Thymus (tissue), 11 donors: Measurements from ENCODE around the gene ANKRD31. TPM values are rescaled to one million over a fixed set of nuclear protein-coding genes. Genes with fewer than 3 reads are reported as not detected.
"Not testable (repeated sequence)": the region's sequence is repeated elsewhere in the genome, so short reads cannot be mapped to it uniquely, and the experiment has no call there.

Experiments
- DNase-seq, 9 donors: peaks; one replicate each; pipeline ENCODE4 v3.0.0-alpha.2; 2013; ENCODE audit warnings: low spot score in 9 of 9, low read depth in 6 of 9, missing footprints in 1 of 9
- H3K27ac ChIP-seq, 2 donors: one replicate each; pipeline ENCODE4 v1.5.1; 2013; ENCODE audit warnings: control low read depth in 1 of 2, low read depth in 1 of 2, low read length in 1 of 2, mild to moderate bottlenecking in 1 of 2, moderate library complexity in 1 of 2
- H3K27me3 ChIP-seq, 2 donors: one replicate each; pipeline ENCODE4 v1.5.1; 2013; ENCODE audit warnings: low read length in 1 of 2; ENCODE audit not compliant: control insufficient read depth in 2 of 2, insufficient read depth in 1 of 2
- H3K36me3 ChIP-seq, 2 donors: one replicate each; pipeline ENCODE4 v1.5.1; 2013; ENCODE audit warnings: low read length in 1 of 2, mild to moderate bottlenecking in 1 of 2, moderate library complexity in 1 of 2; ENCODE audit not compliant: control insufficient read depth in 2 of 2, insufficient read depth in 2 of 2
- H3K4me1 ChIP-seq, 2 donors: one replicate each; pipeline ENCODE4 v1.5.1; 2013; ENCODE audit warnings: low read length in 2 of 2; ENCODE audit not compliant: control insufficient read depth in 2 of 2, insufficient read depth in 2 of 2
- H3K4me3 ChIP-seq, 2 donors: one replicate each; pipeline ENCODE4 v1.5.1; 2013; ENCODE audit warnings: low read length in 2 of 2, control low read depth in 1 of 2, mild to moderate bottlenecking in 1 of 2
- H3K9me3 ChIP-seq, 2 donors: one replicate each; pipeline ENCODE4 v1.5.1; 2013; ENCODE audit warnings: low read length in 1 of 2, mild to moderate bottlenecking in 1 of 2; ENCODE audit not compliant: control insufficient read depth in 2 of 2, insufficient read depth in 1 of 2
- whole genome bisulfite sequencing: extraction: QIAGEN DNeasy Blood & Tissue Kit; methylation state at CpG from one replicate; pipeline ENCODE4 v1.1.7; 2013; 5-methylcytosine and 5-hydroxymethylcytosine counted together
- polyA plus RNA-seq: library from polyadenylated mRNA; stranded (reverse); fragments of 200-250 nt; gene quantifications from one replicate; pipeline ENCODE4 v1.2.3, GENCODE V29; 2013
- total RNA-seq: library from RNA; stranded (reverse); fragments of 120-200 nt; gene quantifications from one replicate; pipeline ENCODE4 v1.2.4, GENCODE V29; 2013
- donor health status: healthy.

The ANKRD31 gene
- total and polyA plus RNA-seq, 2 donors = 0.61 to 0.64 TPM

- H3K9me3 ChIP-seq = no peaks in the 10 kb centered on the region
- no peak overlapping the region for H3K27ac ChIP-seq
- peaks cover 5 to 11% of the 10 kb centered on the region in 2 donors for H3K4me1 ChIP-seq
- no peak for DNase-seq
- WGBS = 96% methylated on average over 2 of the region's 2 CpGs
- H3K4me3 ChIP-seq = no peak overlapping the region
- no peaks in the 10 kb centered on the region for H3K27me3 ChIP-seq
- H3K36me3 ChIP-seq = no peaks in the 10 kb centered on the region
Measured at GRCh38 chr5:75239681-75240080, 3.0 kb upstream of the ANKRD31 start.

- H3K4me1 ChIP-seq = peaks cover 5 to 11% of the 10 kb centered on the region in 2 donors
- WGBS = 98% methylated on average over 4 of the region's 4 CpGs
- peak overlapping the region in 1 of 2 donors; percentile 48 for H3K4me3 ChIP-seq
- H3K36me3 ChIP-seq = no peaks in the 10 kb centered on the region
- no peaks in the 10 kb centered on the region for H3K9me3 ChIP-seq
- peak overlapping the region in 1 of 2 donors; percentile 77 for H3K27ac ChIP-seq
- no peaks in the 10 kb centered on the region for H3K27me3 ChIP-seq
- DNase-seq = peak in 1 of 9 donors; percentile 34
Measured at GRCh38 chr5:75235711-75236110, 967 bp downstream of the ANKRD31 start.

- no peaks in the 10 kb centered on the region for H3K36me3 ChIP-seq
- H3K4me3 ChIP-seq = no peak overlapping the region
- H3K9me3 ChIP-seq = no peaks in the 10 kb centered on the region
- no peak for DNase-seq
- H3K27me3 ChIP-seq = no peaks in the 10 kb centered on the region
- H3K27ac ChIP-seq = no peak overlapping the region
- peaks cover 5 to 11% of the 10 kb centered on the region in 2 donors for H3K4me1 ChIP-seq
Measured at GRCh38 chr5:75234251-75234650, 2.4 kb downstream of the ANKRD31 start.

GRCh38 chr5:75226916-75227315, 9.8 kb downstream of the ANKRD31 start:
- Histone ChIP-seq H3K36me3 (no peaks in the 10 kb centered on the region), H3K4me3 (no peak overlapping the region), H3K27ac (no peak overlapping the region), H3K27me3 (no peaks in the 10 kb centered on the region), H3K4me1 (peaks cover 7 to 11% of the 10 kb centered on the region in 2 donors), H3K9me3 (no peaks in the 10 kb centered on the region)
- WGBS = 93% methylated on average over 2 of the region's 2 CpGs
- DNase-seq = no peak

GRCh38 chr5:75225506-75225905, 11.2 kb downstream of the ANKRD31 start:
- Histone ChIP-seq H3K27ac (no peak overlapping the region), H3K4me1 (peaks cover 7 to 11% of the 10 kb centered on the region in 2 donors), H3K9me3 (no peaks in the 10 kb centered on the region), H3K27me3 (no peaks in the 10 kb centered on the region), H3K4me3 (no peak overlapping the region), H3K36me3 (no peaks in the 10 kb centered on the region)
- DNase-seq = peak in 4 of 9 donors; percentile 12 to 63 (median 36)

GRCh38 chr5:75220787-75221186, 15.9 kb downstream of the ANKRD31 start:
- H3K4me3 ChIP-seq, H3K36me3 ChIP-seq, DNase-seq, H3K9me3 ChIP-seq, H3K4me1 ChIP-seq, H3K27ac ChIP-seq, H3K27me3 ChIP-seq: not testable (repeated sequence)
- WGBS = 89% methylated on average over 2 of the region's 2 CpGs

- no peak overlapping the region for H3K27ac ChIP-seq
- no peak overlapping the region for H3K4me3 ChIP-seq
- H3K27me3 ChIP-seq = no peaks in the 10 kb centered on the region
- no peak for DNase-seq
- no peaks in the 10 kb centered on the region for H3K9me3 ChIP-seq
- WGBS = 97% methylated on average over 4 of the region's 4 CpGs
- no peaks in the 10 kb centered on the region for H3K36me3 ChIP-seq
- no peaks in the 10 kb centered on the region for H3K4me1 ChIP-seq
Measured at GRCh38 chr5:75214928-75215327, 21.8 kb downstream of the ANKRD31 start.

GRCh38 chr5:75214409-75214808, 22.3 kb downstream of the ANKRD31 start:
- no peak for DNase-seq

GRCh38 chr5:75203604-75204003, 33.1 kb downstream of the ANKRD31 start:
- DNase-seq = no peak
- no peak overlapping the region for H3K4me3 ChIP-seq
- no peaks in the 10 kb centered on the region for H3K9me3 ChIP-seq

More at GRCh38 chr5:75214409-75214808, 22.3 kb downstream of the ANKRD31 start:
- Histone ChIP-seq H3K27ac (no peak overlapping the region), H3K4me1 (no peaks in the 10 kb centered on the region), H3K9me3 (no peaks in the 10 kb centered on the region), H3K4me3 (no peak overlapping the region), H3K27me3 (no peaks in the 10 kb centered on the region), H3K36me3 (no peaks in the 10 kb centered on the region)
- WGBS = 54% methylated on average over 2 of the region's 2 CpGs

GRCh38 chr5:75202935-75203334, 33.7 kb downstream of the ANKRD31 start:
- Histone ChIP-seq H3K4me1 (no peaks in the 10 kb centered on the region), H3K27me3 (no peaks in the 10 kb centered on the region), H3K9me3 (no peaks in the 10 kb centered on the region), H3K36me3 (no peaks in the 10 kb centered on the region), H3K4me3 (no peak overlapping the region), H3K27ac (no peak overlapping the region)
- 97% methylated on average over 1 of the region's 1 CpG for WGBS
- no peak for DNase-seq

More at GRCh38 chr5:75203604-75204003, 33.1 kb downstream of the ANKRD31 start:
- Histone ChIP-seq H3K4me1 (no peaks in the 10 kb centered on the region), H3K27ac (no peak overlapping the region), H3K27me3 (no peaks in the 10 kb centered on the region), H3K36me3 (no peaks in the 10 kb centered on the region)
- WGBS = 77% methylated on average over 3 of the region's 3 CpGs
